ENCODE measurements around the gene NKX1-1. TPM values are rescaled to one million over a fixed set of nuclear protein-coding genes. Genes with fewer than 3 reads are reported as not detected.

Gene NKX1-1
- total and polyA plus RNA-seq, 11 donors = not detected

GRCh38 chr4:1451106-1451751 is 45.0 kb upstream of the NKX1-1 start:
- intact Hi-C loops (cut with DNase I) = no loop called here
- DNase-seq (peak in 1 of 5 donors; percentile 4), ATAC-seq (no peak)
- peaks cover 0 to 46% (median 18%) of the 10 kb centered on the region in 9 donors for H3K27me3 ChIP-seq
- no peak for TF ChIP-seq POLR2A (IDR thresholded peaks at IDR 0.05)
- TF ChIP-seq CTCF (IDR thresholded peaks at IDR 0.05) = no peak
- WGBS, 4 donors = 72 to 85% (median 79%) methylated on average over 16 to 18 of the region's 18 CpGs
- no peaks in the 10 kb centered on the region for H3K4me1 ChIP-seq
- H3K4me3 ChIP-seq = no peak overlapping the region
- H3K36me3 ChIP-seq = no peaks in the 10 kb centered on the region
- H3K9me3 ChIP-seq = no peaks in the 10 kb centered on the region
- H3K27ac ChIP-seq = no peak overlapping the region

GRCh38 chr4:1449833-1450741 is 43.8 kb upstream of the NKX1-1 start:
- TF ChIP-seq POLR2A (IDR thresholded peaks at IDR 0.05) = no peak
- no peak for TF ChIP-seq CTCF (IDR thresholded peaks at IDR 0.05)
- no peak overlapping the region for H3K27ac ChIP-seq
- ATAC-seq (no peak), DNase-seq (peak in 1 of 5 donors; percentile 9)
- no peak overlapping the region for H3K4me3 ChIP-seq
- H3K9me3 ChIP-seq = no peaks in the 10 kb centered on the region
- intact Hi-C loops (cut with DNase I) = no loop called here
- no peaks in the 10 kb centered on the region for H3K4me1 ChIP-seq
- no peaks in the 10 kb centered on the region for H3K36me3 ChIP-seq
- 81 to 84% (median 83%) methylated on average over 29 to 32 of the region's 32 CpGs for whole genome bisulfite sequencing, 4 donors
- H3K27me3 ChIP-seq = peaks cover 0 to 46% (median 18%) of the 10 kb centered on the region in 9 donors

- intact Hi-C loops (cut with DNase I) = no loop called here
- TF ChIP-seq CTCF (IDR thresholded peaks at IDR 0.05) (no peak), POLR2A (IDR thresholded peaks at IDR 0.05) (no peak)
- DNase-seq (no peak), ATAC-seq (no peak)
- Histone ChIP-seq H3K4me1 (no peaks in the 10 kb centered on the region), H3K27me3 (peaks cover 0 to 46% (median 18%) of the 10 kb centered on the region in 9 donors), H3K4me3 (no peak overlapping the region), H3K9me3 (no peaks in the 10 kb centered on the region), H3K27ac (no peak overlapping the region), H3K36me3 (no peaks in the 10 kb centered on the region)
- WGBS, 4 donors = 42 to 58% (median 50%) methylated on average over 12 of the region's 12 CpGs
Measured at GRCh38 chr4:1449475-1449832, 43.2 kb upstream of the NKX1-1 start.
